Measurements from ENCODE around the gene SOX1.

SOX1 gene

DNA sequence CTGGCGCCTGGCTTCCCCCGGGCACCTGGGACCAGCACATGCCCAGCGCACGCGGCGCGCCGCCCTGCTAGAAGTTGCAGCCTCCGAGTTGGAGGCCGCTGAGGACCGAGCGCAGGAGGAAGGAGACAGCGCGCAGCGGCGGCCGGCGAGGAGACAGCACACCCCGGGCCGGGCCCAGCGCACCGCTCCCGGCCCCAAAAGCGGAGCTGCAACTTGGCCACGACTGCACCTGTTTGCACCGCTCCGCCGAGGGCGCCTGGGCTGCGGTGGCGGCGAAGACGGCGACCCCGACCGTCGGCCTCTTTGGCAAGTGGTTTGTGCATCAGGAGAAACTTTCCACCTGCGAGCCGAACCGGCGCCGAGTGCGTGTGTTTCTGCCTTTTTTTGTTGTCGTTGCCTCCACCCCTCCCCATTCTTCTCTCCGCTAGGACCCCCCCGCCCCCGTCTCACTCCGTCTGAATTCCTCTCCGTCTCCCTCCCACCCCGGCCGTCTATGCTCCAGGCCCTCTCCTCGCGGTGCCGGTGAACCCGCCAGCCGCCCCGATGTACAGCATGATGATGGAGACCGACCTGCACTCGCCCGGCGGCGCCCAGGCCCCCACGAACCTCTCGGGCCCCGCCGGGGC lies at the start of gene SOX1:
TSS of gene SOX1 (plus strand) at position 34 of the 626 bp plus-strand sequence. CDS start at position 544, 510 bp downstream.
- no peak for DNase-seq (ENCODE audit: low spot score)

DNA sequence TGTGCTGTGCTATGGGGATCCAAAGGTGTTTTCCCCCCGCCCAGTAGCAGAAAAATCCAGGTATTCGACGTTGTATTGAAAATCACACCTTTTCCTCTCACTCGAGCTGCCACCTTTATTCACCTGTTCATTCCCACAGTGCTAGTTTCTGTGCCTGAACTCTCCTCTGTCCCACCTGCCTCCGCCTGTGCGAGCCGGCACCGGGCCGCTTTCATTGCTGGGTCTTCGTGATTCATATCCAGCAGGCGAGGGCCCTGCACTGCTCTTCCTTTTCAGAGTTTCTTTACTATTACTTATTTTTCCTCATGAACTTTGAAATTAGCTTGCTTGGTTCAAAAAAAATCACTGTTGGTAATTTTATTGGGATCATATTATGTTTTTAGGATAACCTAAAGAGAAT lies 42.4 kb upstream of the SOX1 start:
- no peak for DNase-seq (ENCODE audit: low spot score)

DNA sequence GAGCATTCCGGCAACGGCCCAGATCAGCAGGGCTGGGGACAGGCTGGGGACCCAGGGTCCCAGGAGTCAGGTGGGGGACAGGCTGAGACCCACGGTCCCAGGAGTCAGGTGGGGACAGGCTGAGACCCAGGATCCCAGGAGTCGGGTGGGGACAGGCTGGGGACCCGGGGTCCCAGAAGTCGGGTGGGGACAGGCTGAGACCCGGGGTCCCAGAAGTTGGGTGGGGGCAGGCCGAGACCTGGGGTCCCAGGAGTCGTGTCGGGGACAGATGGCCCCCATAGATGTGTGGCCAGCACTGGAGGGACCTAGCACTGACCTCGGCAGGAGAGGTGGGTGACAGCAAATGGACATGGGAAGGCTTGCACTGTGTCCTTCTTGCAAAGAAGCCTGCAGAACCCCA lies 39.7 kb upstream of the SOX1 start:
- no peak for DNase-seq (ENCODE audit: low spot score)

DNA sequence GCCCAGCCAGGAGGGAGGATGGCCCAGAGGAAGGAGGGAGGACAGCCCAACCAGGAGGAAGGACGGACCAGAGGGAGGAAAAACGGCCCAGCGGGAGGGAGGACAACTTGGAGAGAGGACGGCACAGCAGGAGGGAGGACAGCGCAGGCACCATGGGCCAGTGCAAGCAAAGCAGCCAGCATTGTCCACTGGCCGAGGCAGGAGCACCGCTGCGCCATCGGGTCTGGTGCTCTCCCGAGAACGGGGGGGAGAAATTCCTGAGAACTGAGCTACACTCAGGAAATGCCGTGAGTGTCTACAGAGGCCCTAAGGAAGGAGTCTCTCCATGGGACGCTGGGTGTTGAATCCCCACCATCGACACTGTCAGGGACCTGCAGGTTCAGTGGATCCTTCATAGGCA lies 38.5 kb upstream of the SOX1 start:
- no peak for DNase-seq (ENCODE audit: low spot score)

DNA sequence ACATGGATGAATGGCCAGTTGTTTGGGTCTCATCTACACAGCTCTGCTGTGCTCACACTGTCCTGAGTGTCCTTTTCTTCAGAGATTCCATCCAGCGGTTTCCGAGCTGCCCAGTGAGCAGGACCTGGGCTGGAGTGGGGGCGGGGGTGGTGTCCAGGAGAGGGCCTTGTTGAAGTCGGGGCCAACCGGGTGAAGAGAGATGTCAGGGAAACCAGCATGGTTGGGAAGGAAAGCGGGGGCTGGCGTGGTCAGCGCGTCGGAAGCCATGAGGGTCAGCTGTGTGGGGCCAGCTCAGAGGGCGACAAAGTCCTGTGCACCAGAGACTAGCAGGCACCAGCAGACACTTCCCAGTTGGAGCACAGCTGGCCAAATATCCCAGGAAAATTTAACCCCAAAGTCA lies 37.8 kb upstream of the SOX1 start:
- no peak for DNase-seq (ENCODE audit: low spot score)

DNA sequence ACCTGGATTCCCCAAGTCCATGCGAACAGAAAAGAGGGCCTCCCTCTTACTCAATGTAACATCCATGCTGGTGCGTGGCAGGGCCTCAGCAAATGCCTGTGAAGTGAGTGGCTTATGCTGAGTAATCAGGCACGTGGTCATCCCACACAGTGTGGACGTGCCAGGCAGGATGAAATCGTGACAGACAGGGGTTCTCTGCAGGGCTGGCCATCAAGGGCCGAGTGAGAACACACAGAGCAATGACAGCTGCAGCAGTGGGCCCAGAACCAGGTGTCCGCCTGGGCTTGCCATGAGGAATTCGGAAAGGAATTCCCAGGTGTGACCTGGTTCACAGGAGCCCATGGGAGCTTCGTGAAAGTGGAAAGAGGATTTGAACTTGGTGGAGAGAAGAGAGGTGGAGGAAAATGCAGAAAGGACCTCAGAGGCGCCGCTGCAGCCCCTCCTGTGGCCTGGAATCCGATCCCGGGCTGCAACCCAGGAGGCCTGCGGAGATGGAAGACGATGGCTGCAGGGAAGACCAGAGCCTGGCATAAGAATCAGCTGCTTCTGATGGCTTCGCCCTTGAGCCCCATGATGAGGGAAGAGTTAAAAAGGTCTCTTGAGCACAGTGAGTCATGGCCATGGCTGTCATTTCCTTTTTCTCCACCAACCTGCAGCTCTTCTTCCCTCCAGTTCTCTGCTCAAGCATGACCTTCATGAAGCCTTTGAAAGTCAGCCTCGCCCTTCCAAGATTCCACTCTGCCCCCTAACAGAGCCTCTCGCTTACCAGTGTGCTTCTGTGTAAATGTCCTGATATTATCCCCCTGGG lies 34.6 kb upstream of the SOX1 start:
- DNase-seq (ENCODE audit: low spot score) = no peak

DNA sequence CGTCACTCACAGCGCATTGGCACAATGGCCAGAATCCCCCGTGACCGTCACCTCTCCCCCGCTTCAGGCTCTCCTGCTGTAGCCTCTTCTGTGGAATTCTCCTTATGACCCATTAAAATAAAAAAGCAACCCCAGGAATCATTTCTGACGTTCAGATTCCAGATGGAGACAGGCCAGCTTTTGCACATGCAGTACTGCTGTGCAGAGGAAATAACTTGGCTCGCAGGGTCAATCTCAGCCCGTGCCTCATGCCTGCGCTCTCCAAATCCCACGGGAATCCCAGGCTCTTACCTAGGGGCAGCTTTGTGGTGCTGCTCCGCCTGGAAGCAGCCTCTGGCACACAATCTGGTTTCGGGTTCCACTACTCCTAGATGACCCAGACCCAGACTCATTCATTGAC lies 32.7 kb upstream of the SOX1 start:
- DNase-seq (ENCODE audit: low spot score) = no peak

DNA sequence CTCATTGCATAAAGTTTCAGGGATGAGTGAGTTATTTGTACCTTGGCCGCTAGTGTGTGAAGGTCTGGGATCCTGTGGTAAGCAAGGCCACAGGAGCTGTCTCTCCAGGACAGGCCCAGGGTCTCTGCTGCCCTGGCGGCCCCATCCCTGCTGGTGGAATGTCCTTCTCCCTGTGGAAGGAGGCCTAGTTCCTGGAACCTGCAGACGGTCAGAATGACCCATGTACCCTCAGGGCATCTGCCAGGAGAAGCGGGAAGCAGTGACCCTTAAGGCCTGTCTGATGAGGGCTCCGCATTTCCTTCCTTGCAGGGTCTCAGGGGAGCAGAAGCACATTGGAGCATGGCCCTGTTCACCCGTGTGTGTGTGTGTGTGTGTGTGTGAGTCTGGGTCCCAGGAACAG lies 32.1 kb upstream of the SOX1 start:
- DNase-seq (ENCODE audit: low spot score) = no peak

DNA sequence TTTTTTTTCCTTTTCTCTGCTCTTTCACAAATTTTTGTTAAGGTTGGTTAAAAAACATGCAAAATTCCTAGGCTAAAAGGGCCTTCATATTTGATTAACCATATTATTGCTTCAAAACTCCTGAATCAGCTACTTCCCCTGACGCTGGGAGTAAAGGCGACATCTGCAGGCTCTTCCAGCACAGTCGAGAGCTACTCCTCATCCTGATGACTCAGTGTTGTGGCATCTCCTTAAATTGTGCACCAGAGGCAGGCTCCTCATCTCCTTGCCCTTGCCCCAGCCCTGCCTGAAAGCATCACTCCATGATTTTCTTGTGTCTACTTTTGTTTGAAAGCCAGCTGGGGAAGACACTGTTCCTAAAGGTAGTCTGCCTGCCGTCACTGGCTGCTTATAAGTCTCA lies 24.5 kb upstream of the SOX1 start:
- DNase-seq (ENCODE audit: low spot score) = no peak

DNA sequence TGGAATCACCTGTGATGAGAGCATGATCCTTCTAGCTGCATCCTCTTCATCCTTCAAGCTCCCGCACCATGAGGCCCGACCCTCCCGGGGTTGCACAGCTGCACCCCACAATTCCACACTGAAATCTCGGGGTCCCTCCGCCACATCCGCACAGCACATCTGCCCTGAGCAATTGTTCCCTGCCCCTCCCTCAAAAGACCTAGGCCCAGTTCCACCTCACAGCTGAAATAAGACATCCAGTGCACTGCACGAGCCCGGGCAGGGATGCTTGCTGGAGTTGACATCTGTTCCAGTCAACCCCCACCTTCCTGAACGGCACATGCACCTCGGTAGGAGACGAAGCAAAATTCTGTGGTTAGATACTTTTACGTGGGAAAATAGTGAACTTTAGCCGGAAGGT lies 14.7 kb upstream of the SOX1 start:
- DNase-seq (ENCODE audit: low spot score) = no peak

DNA sequence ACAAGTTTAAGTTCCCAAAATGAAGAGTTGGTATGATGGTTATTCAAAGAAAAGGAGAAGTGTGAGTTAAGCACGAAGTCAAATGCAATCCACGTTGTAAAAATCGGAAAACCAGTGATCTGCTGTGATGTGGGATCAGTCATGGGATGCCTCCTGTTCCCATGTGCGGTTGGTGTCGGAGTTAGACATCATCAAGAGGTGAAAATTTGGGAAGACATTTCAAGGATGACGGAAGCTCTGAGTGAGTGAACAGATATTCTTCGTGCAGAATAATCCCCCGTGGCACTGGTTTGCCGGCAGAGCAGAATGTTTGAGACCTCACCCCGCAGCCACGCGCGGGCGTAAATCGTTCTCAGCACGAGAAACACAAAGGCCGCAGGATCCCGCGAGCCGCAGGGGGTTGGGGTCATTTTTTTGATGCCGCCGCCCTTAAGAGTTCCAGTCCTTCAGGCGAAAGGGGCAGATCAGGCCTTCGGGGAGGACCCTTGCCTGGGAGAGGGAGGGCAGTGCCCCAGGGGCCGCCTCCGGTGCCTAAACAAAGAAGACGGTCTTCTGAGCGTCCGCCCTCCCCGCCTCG lies 13.7 kb upstream of the SOX1 start:
- DNase-seq (ENCODE audit: low spot score) = no peak

DNA sequence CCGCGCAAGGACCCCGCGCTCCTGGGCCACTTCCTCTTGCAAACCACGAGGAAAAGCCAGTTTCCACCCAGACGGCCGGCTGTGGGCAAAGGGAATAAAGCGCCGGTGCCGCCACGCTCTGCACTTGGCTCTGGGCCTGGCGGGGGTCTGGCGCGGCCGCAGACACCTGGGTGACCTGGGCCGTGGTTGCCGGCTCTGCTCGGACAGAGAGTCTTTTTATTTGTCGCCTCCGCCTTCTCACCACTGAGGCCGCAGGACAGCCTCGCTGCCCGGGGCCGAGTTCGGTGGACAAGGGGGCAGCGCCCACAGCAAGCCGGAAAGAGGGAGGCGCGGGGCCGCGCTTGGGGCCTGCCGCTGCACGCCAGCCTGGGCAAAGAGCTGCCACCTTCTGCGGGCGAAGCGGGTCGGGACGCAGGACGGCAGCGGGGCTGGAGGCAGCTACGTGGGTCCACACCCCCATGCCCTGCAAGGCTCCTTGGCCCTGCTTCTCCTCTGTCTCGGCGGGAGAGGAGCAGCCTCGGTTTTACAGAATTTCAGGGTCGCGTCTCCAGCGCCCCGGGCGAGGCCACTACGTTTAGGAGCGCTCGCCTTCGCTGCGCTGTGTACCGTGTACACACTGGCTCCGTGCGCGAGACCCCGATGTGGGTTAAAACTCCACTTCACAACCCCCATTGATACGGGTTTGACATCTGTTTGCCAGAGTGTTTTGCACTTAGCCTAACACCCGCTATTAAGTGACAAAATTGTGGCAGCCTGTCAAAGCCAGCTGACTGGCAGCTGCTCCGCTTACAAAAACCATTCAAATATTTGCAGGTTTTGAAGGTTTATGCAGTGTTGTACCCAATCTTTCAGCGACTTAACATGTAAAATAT lies 13.0 kb upstream of the SOX1 start:
- no peak for DNase-seq (ENCODE audit: low spot score)

DNA sequence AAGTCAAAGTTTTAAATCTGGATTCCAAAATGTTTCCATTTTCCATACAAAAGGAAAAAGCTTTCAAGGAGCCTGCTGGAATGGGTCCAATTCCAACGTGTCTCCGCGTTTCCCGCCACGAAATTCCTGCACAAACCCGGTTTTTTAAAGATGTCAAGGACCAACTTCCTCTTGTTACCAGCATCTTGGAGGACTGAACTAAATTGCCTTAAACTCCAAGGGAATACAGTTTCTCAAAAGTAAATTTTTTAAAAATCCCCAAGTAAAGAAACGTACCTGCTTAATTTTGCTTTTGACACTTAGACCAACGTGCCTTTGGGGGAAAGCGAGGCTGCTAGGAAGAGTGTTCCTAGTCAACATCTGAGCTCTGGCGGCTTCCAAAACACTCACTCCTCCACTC lies 12.3 kb upstream of the SOX1 start:
- DNase-seq (ENCODE audit: low spot score) = no peak

DNA sequence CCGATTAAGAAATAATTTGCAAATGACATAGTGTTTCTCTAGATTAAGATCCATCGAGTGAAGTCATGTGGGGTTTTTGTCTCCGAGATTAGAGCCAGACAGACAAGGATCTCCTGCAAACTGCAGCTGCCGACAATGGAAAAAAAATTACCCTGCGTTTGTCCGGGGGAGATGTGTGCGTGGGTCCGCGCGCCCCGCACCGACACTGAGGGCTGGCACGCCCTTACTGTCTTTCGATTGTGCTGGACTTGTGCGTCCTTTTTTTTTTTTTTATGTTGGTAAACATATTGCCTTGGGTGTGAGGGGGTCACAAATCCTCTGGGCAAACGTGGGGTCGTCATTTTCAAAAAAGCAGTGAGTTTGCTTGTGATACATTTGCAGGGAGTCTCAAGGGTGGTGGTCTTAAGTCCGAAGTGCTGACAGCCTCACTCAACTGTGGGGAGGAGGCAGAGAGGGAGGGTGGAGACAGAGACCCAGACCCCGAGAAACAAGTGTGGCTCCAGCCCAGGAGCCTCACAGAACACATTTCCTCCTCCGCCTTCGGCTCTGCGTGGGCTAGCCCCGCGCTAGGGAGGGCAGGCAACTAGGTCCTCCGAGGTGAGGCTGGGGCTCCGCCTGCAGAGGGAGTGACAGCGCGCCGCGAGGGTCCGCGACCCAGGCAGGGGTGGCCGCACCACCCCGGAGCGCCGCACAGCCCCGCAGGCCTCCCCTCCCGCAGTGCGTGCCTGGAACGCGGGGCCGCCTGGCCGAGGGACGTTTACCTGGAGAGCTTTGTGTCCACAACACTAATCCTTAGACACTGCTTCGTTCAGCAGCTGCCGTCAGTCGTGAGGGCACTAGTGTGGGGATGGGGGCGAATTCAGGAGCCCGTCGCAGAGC lies 11.7 kb upstream of the SOX1 start:
- DNase-seq (ENCODE audit: low spot score) = no peak

DNA sequence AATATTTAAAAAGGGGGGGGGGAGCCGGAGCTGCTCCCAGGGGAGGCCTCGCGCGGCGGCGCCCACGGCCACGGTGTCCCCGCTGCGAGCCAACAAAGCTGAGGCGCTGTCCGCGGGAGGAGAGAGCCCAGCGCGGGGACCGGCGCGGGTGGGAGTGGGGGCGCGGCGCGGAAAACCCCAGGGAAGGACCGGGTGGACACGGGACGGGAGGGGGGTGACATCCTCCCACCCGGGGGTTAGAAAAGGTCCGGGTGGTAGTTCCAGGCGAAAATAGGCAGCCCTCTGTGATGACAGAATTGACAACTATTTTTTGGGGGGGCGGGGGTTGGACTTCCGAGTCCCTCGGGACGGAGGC lies 11.1 kb upstream of the SOX1 start:
- no peak for DNase-seq (ENCODE audit: low spot score)

DNA sequence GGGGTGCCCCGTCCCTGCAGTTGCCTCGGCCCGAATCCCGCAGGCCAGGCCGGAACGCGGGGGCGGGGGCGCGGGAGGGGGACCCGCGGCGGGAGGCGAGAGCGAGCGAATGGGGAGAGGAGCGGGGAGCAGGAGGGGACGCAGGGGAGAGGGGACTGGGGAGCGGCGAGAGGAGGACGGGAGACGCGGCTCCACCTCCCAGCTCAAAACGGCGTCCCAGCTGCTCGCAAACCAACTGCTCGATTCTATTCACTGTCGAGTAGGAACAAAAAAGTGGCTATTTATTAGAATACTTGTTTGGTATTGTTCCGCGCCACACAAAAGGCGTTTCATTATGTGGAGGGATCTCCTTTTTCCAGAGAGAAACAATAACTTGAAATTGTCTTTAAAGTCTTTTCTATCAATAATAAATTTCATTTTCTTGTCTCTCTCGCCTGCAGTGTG lies 10.6 kb upstream of the SOX1 start:
- DNase-seq (ENCODE audit: low spot score) = no peak

DNA sequence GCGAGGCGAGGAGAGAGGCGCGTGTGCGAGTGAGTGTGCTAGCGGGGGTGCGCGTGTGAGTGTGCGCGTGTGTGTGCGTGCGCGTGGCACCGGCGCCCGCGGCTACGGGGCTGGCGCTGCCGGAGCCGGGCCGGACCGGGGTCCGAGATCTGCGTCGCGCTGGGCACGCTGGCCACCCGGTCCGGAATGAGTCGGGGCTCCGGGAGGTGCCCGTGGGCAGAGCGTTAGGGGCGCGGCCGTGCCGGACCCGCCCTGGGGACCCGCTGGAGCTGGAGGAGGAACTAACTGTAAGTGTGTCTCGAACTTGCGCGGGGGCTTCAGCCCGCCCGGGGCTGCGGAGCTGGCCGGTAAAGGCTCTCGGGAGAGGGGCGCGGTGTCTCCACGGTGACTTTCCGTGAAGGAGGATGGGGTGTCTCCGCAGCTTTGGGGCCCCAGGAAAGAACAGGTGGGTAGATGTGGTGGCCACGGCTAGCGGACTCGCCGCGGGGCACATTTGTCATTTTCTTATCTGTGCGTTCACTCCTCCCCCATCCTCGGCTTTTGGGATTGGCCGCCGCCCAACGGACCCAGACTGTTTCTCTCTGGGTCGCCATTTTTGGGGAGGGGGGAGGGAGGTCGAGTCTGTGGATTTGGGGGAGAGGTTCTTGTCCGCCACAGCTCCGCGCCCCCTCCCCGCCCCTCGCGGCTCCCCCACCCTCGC lies 10.1 kb upstream of the SOX1 start:
- no peak for DNase-seq (ENCODE audit: low spot score)

DNA sequence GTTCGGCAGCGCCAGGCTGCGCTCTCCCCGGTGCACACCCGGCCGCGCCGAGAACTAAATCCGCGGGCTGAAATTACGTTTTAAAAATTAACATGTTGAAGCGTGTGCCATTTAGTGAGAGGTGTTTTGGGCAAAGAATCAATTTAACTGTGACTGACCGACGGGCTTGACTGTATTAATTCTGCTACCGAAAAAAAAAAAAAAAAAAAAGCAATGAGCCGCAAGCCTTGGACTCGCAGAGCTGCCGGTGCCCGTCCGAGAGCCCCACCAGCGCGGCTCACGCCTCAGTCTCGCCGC lies 9.6 kb upstream of the SOX1 start:
- no peak for DNase-seq (ENCODE audit: low spot score)

DNA sequence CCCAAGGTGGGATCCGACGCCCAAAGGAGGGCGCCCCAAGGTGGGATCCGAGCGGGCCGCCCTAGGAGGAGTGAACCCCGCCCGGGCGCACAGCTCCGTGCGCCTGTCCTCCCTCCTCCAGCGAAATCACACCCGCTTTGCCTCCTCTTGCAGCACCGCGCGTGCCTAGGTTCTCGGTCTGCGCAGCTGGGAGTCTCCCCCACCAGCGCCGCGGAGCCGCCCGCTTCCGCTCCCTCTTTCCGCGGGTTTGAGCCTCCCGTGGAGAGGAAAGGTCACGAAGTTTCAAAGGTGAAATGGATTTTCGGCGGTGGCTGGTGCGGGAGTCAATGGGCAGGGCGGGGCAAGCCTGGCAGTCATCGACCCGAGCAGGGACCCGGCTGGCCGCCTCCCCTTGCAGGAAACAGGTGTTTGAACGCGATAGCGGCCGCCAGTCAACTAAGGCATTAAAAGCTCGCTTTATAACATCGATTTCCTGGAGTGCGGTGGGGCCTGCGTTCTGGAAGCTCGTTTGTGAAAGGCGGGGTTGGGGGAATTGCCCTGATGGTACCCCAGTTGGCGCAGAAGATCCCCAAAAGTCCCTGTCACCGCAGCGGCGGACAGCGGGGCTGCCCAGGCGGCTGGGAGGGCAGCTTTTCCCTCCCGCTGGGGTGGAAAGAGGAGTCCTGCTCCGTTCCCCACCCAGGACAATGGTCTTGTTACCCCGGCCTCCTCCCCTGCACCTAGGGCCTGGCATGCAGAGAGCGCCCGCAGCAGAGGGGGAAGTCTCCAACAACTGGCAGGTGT lies 9.0 kb upstream of the SOX1 start:
- DNase-seq (ENCODE audit: low spot score) = no peak

DNA sequence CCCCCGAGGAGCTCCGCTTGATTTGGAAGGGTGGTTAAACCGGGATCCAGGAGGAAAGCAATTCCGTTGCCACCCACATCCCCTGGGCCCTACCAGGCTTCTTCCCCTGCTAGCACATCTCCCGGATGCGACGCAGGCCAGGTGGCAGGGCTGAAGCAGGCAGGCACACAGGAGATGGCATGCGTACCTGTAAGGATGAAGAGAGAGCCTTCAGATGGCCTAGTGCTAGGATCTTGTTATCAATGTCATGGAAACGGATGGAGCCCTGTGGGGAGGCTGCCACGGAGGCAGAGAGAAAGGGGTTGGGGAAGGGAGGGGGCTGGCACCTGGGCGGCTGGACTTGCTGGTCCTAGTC lies 8.5 kb upstream of the SOX1 start:
- DNase-seq (ENCODE audit: low spot score) = no peak

Data from putamen (tissue), 1 donor.